DOHH2 (cell line): ENCODE data around the gene C19orf47.

ENCODE experiments used
- EZH2phosphoT487 ChIP-seq: fragments of 200-600 bp; sonication (generic); IDR thresholded peaks from 2 replicates; pipeline ENCODE4 v1.6.1; 2017; ENCODE audit warnings: borderline replicate concordance, mild to moderate bottlenecking, antibody characterized with exemption, low read length, moderate library complexity, mixed read lengths
- TF ChIP-seq, protein P1 (sequence below): fragments of 200-600 bp; sonication (generic); IDR thresholded peaks from one replicate; pipeline ENCODE4 v1.5.1; 2014; ENCODE audit warnings: antibody characterized with exemption, mild to moderate bottlenecking, low read depth, low read length; ENCODE audit not compliant: poor library complexity, severe bottlenecking

DNA sequence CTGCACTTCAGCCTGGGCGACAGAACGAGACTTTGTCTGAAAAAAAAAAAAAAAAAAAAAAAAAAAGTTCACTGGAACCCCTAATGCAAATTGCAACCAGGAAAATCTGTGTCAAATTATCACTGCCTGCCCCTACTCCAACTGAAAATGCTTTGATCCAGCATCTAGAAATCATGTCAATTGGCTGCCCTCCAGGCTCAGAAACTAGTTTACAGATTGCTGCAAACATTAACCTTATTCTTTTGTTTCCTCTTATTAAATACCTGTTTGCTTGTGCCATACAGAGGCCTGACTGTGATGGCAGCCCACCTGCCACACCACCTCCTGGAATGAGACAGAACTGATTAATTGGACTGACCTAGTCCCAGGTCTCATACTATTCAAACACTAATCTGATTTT, 44.4 kb downstream of the C19orf47 start:
- TF ChIP-seq, protein P1, sequence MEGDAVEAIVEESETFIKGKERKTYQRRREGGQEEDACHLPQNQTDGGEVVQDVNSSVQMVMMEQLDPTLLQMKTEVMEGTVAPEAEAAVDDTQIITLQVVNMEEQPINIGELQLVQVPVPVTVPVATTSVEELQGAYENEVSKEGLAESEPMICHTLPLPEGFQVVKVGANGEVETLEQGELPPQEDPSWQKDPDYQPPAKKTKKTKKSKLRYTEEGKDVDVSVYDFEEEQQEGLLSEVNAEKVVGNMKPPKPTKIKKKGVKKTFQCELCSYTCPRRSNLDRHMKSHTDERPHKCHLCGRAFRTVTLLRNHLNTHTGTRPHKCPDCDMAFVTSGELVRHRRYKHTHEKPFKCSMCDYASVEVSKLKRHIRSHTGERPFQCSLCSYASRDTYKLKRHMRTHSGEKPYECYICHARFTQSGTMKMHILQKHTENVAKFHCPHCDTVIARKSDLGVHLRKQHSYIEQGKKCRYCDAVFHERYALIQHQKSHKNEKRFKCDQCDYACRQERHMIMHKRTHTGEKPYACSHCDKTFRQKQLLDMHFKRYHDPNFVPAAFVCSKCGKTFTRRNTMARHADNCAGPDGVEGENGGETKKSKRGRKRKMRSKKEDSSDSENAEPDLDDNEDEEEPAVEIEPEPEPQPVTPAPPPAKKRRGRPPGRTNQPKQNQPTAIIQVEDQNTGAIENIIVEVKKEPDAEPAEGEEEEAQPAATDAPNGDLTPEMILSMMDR: no peak
- TF ChIP-seq EZH2phosphoT487: no peak
